OCI-LY3 (cell line): ENCODE results near the gene SLC25A26.

Experiments used
- H2AFZ ChIP-seq: fragments of 200-600, 300-600 bp; shearing (Covaris generic); 2 replicates; pipeline ENCODE4 v1.6.0; 2014; ENCODE audit warnings: antibody characterized with exemption, low read depth, low read length
- H3K27ac ChIP-seq: fragments of 200-600, 300-600 bp; sonication (generic); 2 replicates; pipeline ENCODE4 v1.5.1; 2014; ENCODE audit warnings: mild to moderate bottlenecking, low read length, moderate library complexity, mixed read lengths
- H3K27me3 ChIP-seq: fragments of 200-600, 300-600 bp; sonication (generic); 2 replicates; pipeline ENCODE4 v1.6.1; 2014; ENCODE audit warnings: low read depth, low read length, mixed read lengths
- H3K36me3 ChIP-seq: fragments of 200-600, 300-600 bp; sonication (generic); replicated peaks from 2 replicates; pipeline ENCODE3; 2014; ENCODE audit warnings: low read depth, low read length, mixed read lengths
- H3K4me1 ChIP-seq: fragments of 300-600, 200-600 bp; sonication (generic); 2 replicates; pipeline ENCODE4 v1.6.1; 2014; ENCODE audit warnings: low read length, mixed read lengths
- H3K4me2 ChIP-seq: fragments of 200-600, 300-600 bp; sonication (generic); 2 replicates; pipeline ENCODE4 v1.6.1; 2014; ENCODE audit warnings: low read length, mixed read lengths
- H3K4me3 ChIP-seq: fragments of 300-600, 200-600 bp; sonication (generic); 2 replicates; pipeline ENCODE4 v1.5.1; 2014; ENCODE audit warnings: antibody characterized with exemption, mild to moderate bottlenecking, low read length, moderate library complexity
- H3K79me2 ChIP-seq: fragments of 300-600, 200-600 bp; shearing (Covaris generic); 2 replicates; pipeline ENCODE4 v1.6.1; 2014; ENCODE audit warnings: mild to moderate bottlenecking, low read length, mixed read lengths
- H3K9ac ChIP-seq: fragments of 300-600, 200-600 bp; shearing (Covaris generic); 2 replicates; pipeline ENCODE4 v1.6.0; 2014; ENCODE audit warnings: mild to moderate bottlenecking, low read length, moderate library complexity
- H3K9me3 ChIP-seq: fragments of 200-600, 300-600 bp; shearing (Covaris generic); 2 replicates; pipeline ENCODE4 v1.6.1; 2014; ENCODE audit warnings: low read length, mixed read lengths; ENCODE audit not compliant: insufficient read depth
- H4K20me1 ChIP-seq: fragments of 200-600, 300-600 bp; sonication (generic); 2 replicates; pipeline ENCODE4 v1.6.1; 2016; ENCODE audit warnings: low read length, mixed read lengths; ENCODE audit not compliant: insufficient read depth
- EZH2phosphoT487 ChIP-seq: fragments of 200-600 bp; shearing (Covaris generic); IDR thresholded peaks from 2 replicates; pipeline ENCODE4 v1.6.1; 2018; ENCODE audit warnings: antibody characterized with exemption, mixed run types, low read depth
- TF ChIP-seq, protein P1 (sequence below): fragments of 200-600, 300-600 bp; sonication (generic); IDR thresholded peaks from 2 replicates; pipeline ENCODE4 v1.5.1; 2014; ENCODE audit warnings: antibody characterized with exemption, low read length, low read depth

The SLC25A26 gene

DNA sequence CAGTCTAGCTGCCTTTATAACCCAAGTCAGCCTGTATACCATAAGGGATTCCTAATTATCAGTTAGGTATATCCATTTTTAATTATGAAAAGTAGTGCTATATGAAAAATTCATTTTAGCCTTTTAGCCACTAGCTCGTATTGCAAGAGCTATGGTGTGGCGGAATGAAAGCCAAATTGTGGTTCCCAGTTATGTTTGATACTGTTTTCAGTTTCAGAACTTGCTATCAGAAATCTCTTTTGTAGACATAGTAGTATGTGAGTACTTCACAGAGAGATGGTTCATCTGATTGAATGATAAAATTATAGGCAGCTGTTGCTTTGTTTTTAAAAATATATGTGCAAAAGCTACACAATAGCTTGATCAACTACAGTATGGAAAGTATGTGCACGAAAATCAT, 134.6 kb downstream of the SLC25A26 start:
- Histone ChIP-seq H3K4me1 (peaks cover 20% of the 10 kb centered on the region), H3K9me3 (no peaks in the 10 kb centered on the region), H3K9ac (no peak overlapping the region), H3K27ac (no peak overlapping the region), H4K20me1 (no peaks in the 10 kb centered on the region), H2AFZ (no peak overlapping the region), H3K4me2 (peak overlapping the region; percentile 0; the same call in 1 of the 2 replicates), H3K27me3 (no peaks in the 10 kb centered on the region), H3K36me3 (no peaks in the 10 kb centered on the region), H3K79me2 (no peaks in the 10 kb centered on the region), H3K4me3 (no peak overlapping the region)
- TF ChIP-seq EZH2phosphoT487: no peak
- TF ChIP-seq, protein P1, sequence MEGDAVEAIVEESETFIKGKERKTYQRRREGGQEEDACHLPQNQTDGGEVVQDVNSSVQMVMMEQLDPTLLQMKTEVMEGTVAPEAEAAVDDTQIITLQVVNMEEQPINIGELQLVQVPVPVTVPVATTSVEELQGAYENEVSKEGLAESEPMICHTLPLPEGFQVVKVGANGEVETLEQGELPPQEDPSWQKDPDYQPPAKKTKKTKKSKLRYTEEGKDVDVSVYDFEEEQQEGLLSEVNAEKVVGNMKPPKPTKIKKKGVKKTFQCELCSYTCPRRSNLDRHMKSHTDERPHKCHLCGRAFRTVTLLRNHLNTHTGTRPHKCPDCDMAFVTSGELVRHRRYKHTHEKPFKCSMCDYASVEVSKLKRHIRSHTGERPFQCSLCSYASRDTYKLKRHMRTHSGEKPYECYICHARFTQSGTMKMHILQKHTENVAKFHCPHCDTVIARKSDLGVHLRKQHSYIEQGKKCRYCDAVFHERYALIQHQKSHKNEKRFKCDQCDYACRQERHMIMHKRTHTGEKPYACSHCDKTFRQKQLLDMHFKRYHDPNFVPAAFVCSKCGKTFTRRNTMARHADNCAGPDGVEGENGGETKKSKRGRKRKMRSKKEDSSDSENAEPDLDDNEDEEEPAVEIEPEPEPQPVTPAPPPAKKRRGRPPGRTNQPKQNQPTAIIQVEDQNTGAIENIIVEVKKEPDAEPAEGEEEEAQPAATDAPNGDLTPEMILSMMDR: no peak

DNA sequence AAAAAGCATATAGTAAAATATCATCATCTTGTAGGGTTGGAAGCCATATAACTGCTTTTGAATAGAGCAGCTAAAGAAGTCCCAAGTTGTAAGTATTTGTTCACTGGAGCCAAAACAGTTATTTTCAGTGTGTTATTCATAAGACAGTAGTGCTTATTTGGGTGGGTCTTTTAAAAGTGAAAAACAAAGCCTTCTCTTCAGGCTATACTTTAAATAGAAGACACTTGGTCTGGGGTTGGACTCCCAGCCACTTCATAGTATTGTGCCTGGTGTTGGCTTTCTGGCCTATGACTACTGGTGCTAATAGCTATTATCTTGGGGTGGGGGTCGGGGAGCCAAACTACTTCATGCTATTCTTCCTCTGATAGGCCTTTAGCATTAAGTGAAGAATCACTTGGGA, 135.2 kb downstream of the SLC25A26 start:
- Histone ChIP-seq H3K9ac (no peak overlapping the region), H3K79me2 (no peaks in the 10 kb centered on the region), H4K20me1 (no peaks in the 10 kb centered on the region), H3K4me3 (no peak overlapping the region), H3K9me3 (no peaks in the 10 kb centered on the region), H2AFZ (no peak overlapping the region), H3K4me1 (peaks cover 20% of the 10 kb centered on the region), H3K4me2 (no peak overlapping the region), H3K27me3 (no peaks in the 10 kb centered on the region), H3K27ac (no peak overlapping the region), H3K36me3 (no peaks in the 10 kb centered on the region)
- TF ChIP-seq EZH2phosphoT487: no peak
- TF ChIP-seq, protein P1: no peak

- Histone ChIP-seq H3K79me2 (no peaks in the 10 kb centered on the region), H2AFZ (no peak overlapping the region), H3K27ac (no peak overlapping the region), H3K9ac (no peak overlapping the region), H3K27me3 (no peaks in the 10 kb centered on the region), H3K9me3 (no peaks in the 10 kb centered on the region), H4K20me1 (no peaks in the 10 kb centered on the region), H3K4me2 (no peak overlapping the region), H3K4me1 (peaks cover 9% of the 10 kb centered on the region), H3K4me3 (no peak overlapping the region), H3K36me3 (no peaks in the 10 kb centered on the region)
- TF ChIP-seq EZH2phosphoT487: no peak
- TF ChIP-seq, protein P1: no peak
Observed at GRCh38 chr3:66361356-66361755, 140.6 kb downstream of the SLC25A26 start.

GRCh38 chr3:66362541-66362941, 141.7 kb downstream of the SLC25A26 start:
- Histone ChIP-seq H2AFZ (no peak overlapping the region), H3K27ac (no peak overlapping the region), H3K27me3 (no peaks in the 10 kb centered on the region), H3K4me2 (no peak overlapping the region), H3K9me3 (no peaks in the 10 kb centered on the region), H3K36me3 (no peaks in the 10 kb centered on the region), H3K79me2 (no peaks in the 10 kb centered on the region), H3K9ac (no peak overlapping the region), H3K4me3 (no peak overlapping the region), H4K20me1 (no peaks in the 10 kb centered on the region), H3K4me1 (no peaks in the 10 kb centered on the region)
- TF ChIP-seq, protein P1: no peak
- no peak for TF ChIP-seq EZH2phosphoT487
